Keratinocyte (primary cell): ENCODE data around the gene ADAT1. TPM values are rescaled to one million over a fixed set of nuclear protein-coding genes. Genes with fewer than 3 reads are reported as not detected.
"Not testable (repeated sequence)": the region's sequence is repeated elsewhere in the genome, so short reads cannot be mapped to it uniquely, and the experiment has no call there.

ENCODE experiments used
- DNase-seq: peaks from one replicate; pipeline ENCODE4 v3.0.0-alpha.2; 2011; ENCODE audit warnings: low read depth, missing footprints, low spot score
- FAIRE-seq: peaks from 2 replicates; lab custom pipeline; 2011; peaks lifted over from hg19 to GRCh38; lab: Jason Lieb, UNC
- H2AFZ ChIP-seq: 2 replicates; pipeline ENCODE4 v1.6.0; 2012; ENCODE audit warnings: low read length, control low read depth, inconsistent platforms; ENCODE audit not compliant: control insufficient read depth
- H3K27ac ChIP-seq: 2 replicates; pipeline ENCODE4 v1.5.1; 2011; ENCODE audit warnings: low read length; ENCODE audit not compliant: control insufficient read depth, insufficient read depth
- H3K27me3 ChIP-seq: 3 replicates; pipeline ENCODE4 v1.6.0; 2011; ENCODE audit warnings: low read length; ENCODE audit not compliant: control insufficient read depth, insufficient read depth; ENCODE audit errors: extremely low read depth
- H3K36me3 ChIP-seq, 2 experiments: 2 replicates in 1 of 2; 3 replicates in 1 of 2; pipeline ENCODE4 v1.5.1; 2011; ENCODE audit warnings: low read length in 2 of 2, mild to moderate bottlenecking in 1 of 2; ENCODE audit not compliant: control insufficient read depth in 2 of 2, insufficient read depth in 2 of 2; ENCODE audit errors: extremely low read depth in 1 of 2
- H3K4me1 ChIP-seq: 3 replicates; pipeline ENCODE4 v1.5.1; 2011; ENCODE audit warnings: low read length; ENCODE audit not compliant: control insufficient read depth, insufficient read depth; ENCODE audit errors: extremely low read depth
- H3K4me2 ChIP-seq: 3 replicates; pipeline ENCODE4 v1.6.0; 2011; ENCODE audit warnings: low read depth, low read length; ENCODE audit not compliant: control insufficient read depth, insufficient read depth; ENCODE audit errors: extremely low read depth
- H3K4me3 ChIP-seq, 3 experiments: fragments of 200-600 bp in 1 of 3; sonication (generic) in 1 of 3; 2 replicates in 2 of 3; 3 replicates in 1 of 3; pipeline ENCODE4 v1.5.1; 2011 to 2016; ENCODE audit warnings: low read length in 3 of 3, mild to moderate bottlenecking in 3 of 3, control low read depth in 2 of 3, inconsistent platforms in 1 of 3, low read depth in 1 of 3, mixed read lengths in 1 of 3, mixed run types in 1 of 3, moderate library complexity in 1 of 3; ENCODE audit not compliant: control insufficient read depth in 2 of 3, insufficient read depth in 2 of 3; ENCODE audit errors: extremely low read depth in 1 of 3
- H3K79me2 ChIP-seq: 2 replicates; pipeline ENCODE4 v1.6.0; 2012; ENCODE audit warnings: low read length; ENCODE audit not compliant: control insufficient read depth, insufficient read depth
- H3K9ac ChIP-seq: 3 replicates; pipeline ENCODE4 v1.6.0; 2011; ENCODE audit warnings: low read length; ENCODE audit not compliant: control insufficient read depth, insufficient read depth; ENCODE audit errors: extremely low read depth
- H3K9me1 ChIP-seq: 3 replicates; pipeline ENCODE4 v1.6.0; 2011; ENCODE audit warnings: low read length; ENCODE audit not compliant: control insufficient read depth, insufficient read depth; ENCODE audit errors: extremely low read depth
- H3K9me3 ChIP-seq: 2 replicates; pipeline ENCODE4 v1.5.1; 2012; ENCODE audit warnings: low read depth, low read length; ENCODE audit not compliant: control insufficient read depth
- H4K20me1 ChIP-seq: 3 replicates; pipeline ENCODE4 v1.6.0; 2011; ENCODE audit warnings: low read length; ENCODE audit not compliant: control insufficient read depth, insufficient read depth; ENCODE audit errors: extremely low read depth
- EZH2 ChIP-seq: IDR thresholded peaks from one replicate; pipeline ENCODE4 v1.6.1; 2012; ENCODE audit warnings: inconsistent platforms, mild to moderate bottlenecking, low read length, moderate library complexity
- dilution Hi-C: fragments of 300-500 bp; cut with MboI; formaldehyde crosslinking; loops from one replicate; pipeline ENCODE4 v1.7.0; 2020; ENCODE audit warnings: low sequenced_read_pairs; ENCODE audit not compliant: extremely low pct_ligation_motif_present
- polyA plus RNA-seq, 5 experiments: library from polyadenylated mRNA; depleted of rRNA in 3 of 5; stranded (reverse) in 3 of 5; stranded (forward) in 1 of 5; unstranded in 1 of 5; fragments of >200 nt; gene quantifications; 1 replicate in 1 of 5; 2 replicates in 3 of 5; 3 replicates in 1 of 5; pipeline versions ENCODE4 v1.2.1 to v1.2.3, GENCODE V29; 2011 to 2012; ENCODE audit warnings: missing spikeins in 2 of 5, low read depth in 1 of 5, low replicate concordance in 1 of 5
- TF ChIP-seq, protein P1 (sequence below), 3 experiments: IDR thresholded peaks in 1 of 3; conservative IDR thresholded peaks in 1 of 3; optimal IDR thresholded peaks in 1 of 3; 2 replicates in 2 of 3; 3 replicates in 1 of 3; pipeline versions ENCODE3 to v1.5.1; 2011; ENCODE audit warnings: low read length in 3 of 3, mild to moderate bottlenecking in 3 of 3, moderate library complexity in 2 of 3, control low read depth in 1 of 3, inconsistent platforms in 1 of 3; ENCODE audit not compliant: insufficient read depth in 2 of 3; ENCODE audit errors: extremely low read depth in 1 of 3

ADAT1 gene
- polyA plus RNA-seq, 1 donor (not counting 4 experiments of a cell fraction or from before 2014, with no cell fraction given) = 34.4 TPM

DNA sequence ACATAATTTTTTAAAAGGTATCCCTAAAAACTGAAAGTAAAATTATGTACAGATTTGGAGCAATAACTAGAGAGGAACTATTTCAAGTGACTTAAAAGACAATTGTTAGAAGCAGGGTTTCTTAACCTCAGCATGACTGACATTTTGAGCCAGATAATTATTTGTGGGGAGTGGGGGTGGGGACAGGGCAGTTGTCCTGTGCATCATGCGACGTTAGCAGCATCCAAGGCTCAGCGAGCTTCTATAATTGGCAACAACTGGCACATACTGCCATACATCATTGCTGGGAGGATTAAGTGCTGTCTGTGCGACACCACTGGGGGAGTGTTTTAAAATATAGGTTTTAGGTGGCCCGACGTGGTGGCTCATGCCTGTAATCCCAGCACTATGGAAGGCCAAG, 29.8 kb downstream of the ADAT1 start:
- FAIRE-seq = no peak
- Histone ChIP-seq H3K4me3 (no peak overlapping the region), H3K9me1 (no peaks in the 10 kb centered on the region), H3K79me2 (no peaks in the 10 kb centered on the region), H3K9ac (no peak overlapping the region), H3K4me1 (peaks cover 3% of the 10 kb centered on the region), H3K36me3 (peaks cover 2 to 12% of the 10 kb centered on the region in 2 experiments), H3K27me3 (no peaks in the 10 kb centered on the region), H2AFZ (no peak overlapping the region), H4K20me1 (no peaks in the 10 kb centered on the region), H3K27ac (no peak overlapping the region), H3K4me2 (no peak overlapping the region), H3K9me3 (no peaks in the 10 kb centered on the region)
- no peak for DNase-seq
- dilution Hi-C loops = no loop called here
- TF ChIP-seq EZH2 = no peak
- TF ChIP-seq, protein P1, sequence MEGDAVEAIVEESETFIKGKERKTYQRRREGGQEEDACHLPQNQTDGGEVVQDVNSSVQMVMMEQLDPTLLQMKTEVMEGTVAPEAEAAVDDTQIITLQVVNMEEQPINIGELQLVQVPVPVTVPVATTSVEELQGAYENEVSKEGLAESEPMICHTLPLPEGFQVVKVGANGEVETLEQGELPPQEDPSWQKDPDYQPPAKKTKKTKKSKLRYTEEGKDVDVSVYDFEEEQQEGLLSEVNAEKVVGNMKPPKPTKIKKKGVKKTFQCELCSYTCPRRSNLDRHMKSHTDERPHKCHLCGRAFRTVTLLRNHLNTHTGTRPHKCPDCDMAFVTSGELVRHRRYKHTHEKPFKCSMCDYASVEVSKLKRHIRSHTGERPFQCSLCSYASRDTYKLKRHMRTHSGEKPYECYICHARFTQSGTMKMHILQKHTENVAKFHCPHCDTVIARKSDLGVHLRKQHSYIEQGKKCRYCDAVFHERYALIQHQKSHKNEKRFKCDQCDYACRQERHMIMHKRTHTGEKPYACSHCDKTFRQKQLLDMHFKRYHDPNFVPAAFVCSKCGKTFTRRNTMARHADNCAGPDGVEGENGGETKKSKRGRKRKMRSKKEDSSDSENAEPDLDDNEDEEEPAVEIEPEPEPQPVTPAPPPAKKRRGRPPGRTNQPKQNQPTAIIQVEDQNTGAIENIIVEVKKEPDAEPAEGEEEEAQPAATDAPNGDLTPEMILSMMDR (optimal IDR thresholded peaks at IDR 0.05 in 1 of 3, IDR thresholded peaks at IDR 0.05 in 1 of 3, conservative IDR thresholded peaks at IDR 0.05 in 1 of 3; ENCODE audit: extremely low read depth in 1 of 3, insufficient read depth in 2 of 3, low read length in 3 of 3) = no peak

GRCh38 chr16:75591927-75592326, 31.2 kb downstream of the ADAT1 start:
- H3K4me1 ChIP-seq, H2AFZ ChIP-seq, H3K9ac ChIP-seq, FAIRE-seq, H3K79me2 ChIP-seq, H3K4me2 ChIP-seq, H4K20me1 ChIP-seq, H3K27me3 ChIP-seq, DNase-seq, H3K27ac ChIP-seq, dilution Hi-C loops, H3K9me3 ChIP-seq, H3K9me1 ChIP-seq, H3K4me3 ChIP-seq: not testable (repeated sequence)
- H3K36me3 ChIP-seq = peaks cover 2 to 12% of the 10 kb centered on the region in 2 experiments
